GM18499 (cell line): ENCODE data around the gene TCEANC2.
"Not testable (repeated sequence)": the region's sequence is repeated elsewhere in the genome, so short reads cannot be mapped to it uniquely, and the experiment has no call there.

Source experiments
- ATAC-seq: cut with Tn5 transposase; IDR thresholded peaks from one replicate; pipeline ENCODE4 v1.9.1; 2021; ENCODE audit warnings: moderate number of reproducible peaks; ENCODE audit not compliant: insufficient read depth, unreplicated experiment

TCEANC2 gene

GRCh38 chr1:54024811-54025210, 28.6 kb upstream of the TCEANC2 start:
- ATAC-seq = not testable (repeated sequence)

- no peak for ATAC-seq
Observed at GRCh38 chr1:54027848-54028247, 25.6 kb upstream of the TCEANC2 start.

GRCh38 chr1:54028306-54029251, 24.8 kb upstream of the TCEANC2 start:
- no peak for ATAC-seq

DNA sequence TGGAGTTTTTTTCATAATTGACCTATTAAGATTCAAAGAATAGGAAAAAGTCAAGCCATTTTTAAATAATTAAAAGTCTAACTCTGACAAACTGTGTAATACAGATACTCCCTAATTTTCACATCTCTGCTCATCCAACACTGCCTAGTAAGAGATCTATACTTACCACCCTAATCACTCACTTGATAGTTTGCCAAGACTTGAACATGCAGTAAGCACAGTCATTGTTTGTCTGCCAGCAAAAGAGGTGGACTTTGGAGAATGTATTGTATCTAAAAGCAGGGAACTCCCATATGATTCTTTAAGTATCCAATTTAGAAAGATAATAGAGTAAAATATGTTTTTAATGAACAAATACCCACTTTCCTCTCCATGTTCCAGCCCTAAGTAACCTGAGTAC, 15.9 kb upstream of the TCEANC2 start:
- no peak for ATAC-seq

GRCh38 chr1:54041806-54042205, 11.6 kb upstream of the TCEANC2 start:
- no peak for ATAC-seq

DNA sequence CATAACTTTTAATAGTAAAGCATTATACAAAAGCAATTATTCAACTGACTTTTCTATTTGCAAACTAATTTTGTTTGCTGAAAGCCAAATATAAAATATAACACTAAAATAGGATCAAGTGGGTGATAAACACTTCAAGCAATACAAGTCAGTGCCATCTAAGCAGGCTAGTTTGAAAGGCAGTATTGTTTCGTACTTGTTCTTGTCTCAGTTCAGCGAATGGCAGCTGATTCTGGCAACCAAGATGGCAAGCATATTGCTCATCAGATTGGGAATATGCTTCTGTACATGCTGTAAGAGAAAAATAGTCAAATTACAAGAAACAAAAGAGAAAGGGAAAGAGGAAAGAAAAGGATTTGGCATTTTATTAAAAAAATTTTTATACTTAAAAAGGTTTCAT, 7.9 kb upstream of the TCEANC2 start:
- ATAC-seq = no peak

- no peak for ATAC-seq
Observed at GRCh38 chr1:54046671-54047383, 6.6 kb upstream of the TCEANC2 start.

- ATAC-seq = no peak
Observed at GRCh38 chr1:54047384-54048305, 5.8 kb upstream of the TCEANC2 start.

GRCh38 chr1:54050435-54050834, 3.0 kb upstream of the TCEANC2 start:
- ATAC-seq = not testable (repeated sequence)

DNA sequence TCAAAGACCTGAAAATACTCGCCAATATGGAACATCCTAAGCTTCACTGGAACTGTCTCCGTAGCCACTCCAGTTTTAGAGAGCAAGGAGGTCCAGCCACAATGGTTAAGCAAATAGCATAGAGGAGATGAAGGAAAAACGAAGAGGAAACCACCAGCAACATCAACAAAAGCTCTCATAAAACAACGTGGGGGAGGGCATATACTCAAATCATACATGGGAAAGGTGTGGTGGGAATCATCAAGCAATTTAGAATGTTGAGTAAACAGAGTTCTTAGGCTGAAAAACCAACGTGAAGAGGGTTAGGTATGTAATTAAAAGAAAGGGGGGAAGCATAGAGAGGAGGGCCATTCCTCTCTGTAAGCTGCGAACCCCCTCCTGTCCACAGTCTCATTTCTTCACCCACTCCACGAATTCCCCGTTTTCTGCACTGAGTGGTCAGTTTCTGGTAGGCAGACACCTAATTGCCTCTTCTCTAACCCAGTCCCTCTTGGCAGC, 1.4 kb upstream of the TCEANC2 start:
- no peak for ATAC-seq

DNA sequence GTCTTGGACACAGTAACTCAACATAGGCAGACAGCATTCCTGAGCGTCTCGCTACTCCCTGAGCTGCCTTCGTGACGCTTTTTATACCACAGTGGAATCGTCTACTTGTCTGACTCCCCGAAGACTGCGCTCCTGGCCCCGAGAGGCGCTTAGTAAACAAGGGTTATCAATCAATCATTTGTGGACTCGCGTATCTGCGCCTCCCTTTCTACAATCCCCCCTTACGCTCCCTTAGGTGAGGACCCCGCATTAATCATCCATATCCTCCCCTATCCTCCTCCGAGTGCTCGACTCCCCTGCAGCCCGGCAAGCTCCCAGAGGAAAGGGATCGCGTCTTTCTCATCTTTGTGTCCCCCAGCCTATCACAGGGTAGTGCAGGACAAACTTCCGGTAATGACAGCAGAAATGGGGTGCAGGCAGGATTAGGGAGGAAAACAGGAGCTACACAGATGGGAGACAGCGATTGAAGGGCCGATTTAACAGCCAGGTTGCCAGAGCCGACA, 926 bp upstream of the TCEANC2 start:
- no peak for ATAC-seq

DNA sequence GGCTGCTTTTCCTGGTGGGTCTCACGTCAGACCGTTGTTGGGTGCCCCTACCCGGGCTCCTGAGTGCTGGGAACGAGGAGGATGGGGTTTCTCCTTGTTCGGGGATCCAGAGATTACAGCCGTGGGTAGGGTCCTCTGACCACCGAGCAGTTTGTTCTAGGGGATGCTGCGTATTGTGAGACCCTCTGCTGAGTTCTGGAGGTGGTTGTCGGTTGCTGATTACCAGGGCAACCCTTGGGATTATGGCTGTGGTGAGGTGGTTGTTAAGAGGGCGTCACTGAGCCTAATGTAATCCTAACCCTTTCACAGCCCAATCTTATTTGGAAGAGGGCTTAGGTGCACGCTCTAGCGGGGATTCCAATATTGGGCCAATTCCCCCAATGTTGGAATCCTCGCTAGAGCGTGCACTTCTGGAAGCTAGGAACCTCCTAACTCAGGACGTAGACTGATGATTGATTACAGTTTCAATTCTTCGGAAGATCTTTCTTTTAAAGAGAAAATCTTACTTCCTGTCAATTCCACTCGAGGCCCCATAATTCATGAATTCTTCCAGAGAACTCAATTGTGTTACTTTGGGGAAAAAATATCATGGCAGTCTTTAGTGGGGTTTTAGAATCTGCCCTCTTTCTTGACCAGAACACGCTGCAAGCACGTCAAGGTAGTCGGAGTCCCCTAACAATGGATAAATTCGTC, 483 bp downstream of the TCEANC2 start:
- ATAC-seq = no peak

- ATAC-seq = no peak
Observed at GRCh38 chr1:54054438-54054749, 986 bp downstream of the TCEANC2 start.

- no peak for ATAC-seq
Observed at GRCh38 chr1:54064299-54064698, 10.9 kb downstream of the TCEANC2 start.

DNA sequence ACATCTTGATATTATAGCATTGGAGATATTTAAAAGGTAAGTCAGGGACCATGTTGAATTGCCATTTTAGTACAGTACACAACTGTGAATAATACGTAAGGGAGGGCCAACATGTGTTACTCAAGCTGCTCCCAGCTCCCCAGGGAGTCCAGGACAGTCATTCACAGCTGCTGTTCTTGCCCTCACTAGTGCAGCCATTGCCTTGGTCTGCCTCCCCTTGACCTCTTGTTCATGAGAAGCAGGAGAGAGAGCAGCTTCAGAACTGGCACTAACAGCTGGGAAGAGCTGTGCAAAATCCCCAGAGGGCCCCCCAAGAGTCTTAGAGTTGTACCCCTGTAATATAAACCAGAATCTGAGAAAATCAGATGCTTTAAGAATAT, 16.4 kb downstream of the TCEANC2 start:
- no peak for ATAC-seq

DNA sequence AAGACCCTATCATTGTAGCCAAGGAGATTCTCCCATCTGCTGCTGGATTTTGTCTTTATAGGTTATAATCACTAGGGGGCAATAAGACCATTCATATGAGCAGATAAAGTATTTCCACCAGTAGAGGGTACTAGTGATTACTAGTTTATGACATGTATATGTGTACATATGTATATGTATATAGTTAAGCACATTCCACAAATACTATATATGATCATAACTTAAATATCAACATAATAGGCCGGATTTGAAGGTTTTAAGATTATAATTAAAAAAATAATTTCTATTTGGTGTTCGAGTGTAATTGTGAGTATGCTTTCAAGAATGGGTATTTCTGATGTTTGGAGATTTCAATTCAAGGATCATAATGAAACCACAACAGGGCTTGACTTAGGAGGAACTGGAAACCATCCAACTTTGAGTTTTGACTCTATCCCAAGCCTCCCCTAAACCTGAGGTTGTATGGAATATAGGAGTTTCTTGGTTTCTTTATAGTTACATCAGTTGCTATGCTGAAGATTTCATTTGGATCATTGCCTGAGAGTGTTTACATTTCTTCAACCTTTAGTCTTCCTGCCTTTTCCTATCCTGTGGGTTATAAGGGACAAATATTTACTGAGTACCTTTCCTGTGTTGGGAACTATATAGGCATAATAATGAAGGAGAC, 16.9 kb downstream of the TCEANC2 start:
- ATAC-seq = no peak

- ATAC-seq = no peak
Observed at GRCh38 chr1:54077359-54077758, 24.0 kb downstream of the TCEANC2 start.

GRCh38 chr1:54080598-54081049, 27.2 kb downstream of the TCEANC2 start:
- no peak for ATAC-seq
